Hepatocyte (in vitro differentiated cells): Measurements from ENCODE around the gene HRH3.

Source experiments
- CTCF ChIP-seq: fragments of 200-600 bp; sonication (generic); IDR thresholded peaks from 2 replicates; pipeline ENCODE4 v1.5.1; 2016; ENCODE audit warnings: antibody characterized with exemption, mild to moderate bottlenecking; ENCODE audit not compliant: poor library complexity
- EZH2 ChIP-seq: fragments of 200-600 bp; sonication (generic); IDR thresholded peaks from 2 replicates; pipeline ENCODE4 v1.6.1; 2016; ENCODE audit warnings: antibody characterized with exemption, mild to moderate bottlenecking, borderline replicate concordance
- EZH2phosphoT487 ChIP-seq: fragments of 200-600 bp; sonication (generic); IDR thresholded peaks from one replicate; pipeline ENCODE4 v1.6.1; 2018; ENCODE audit warnings: antibody characterized with exemption, mild to moderate bottlenecking, low read depth, moderate library complexity; ENCODE audit not compliant: unreplicated experiment, severe bottlenecking

- TF ChIP-seq CTCF (no peak), EZH2phosphoT487 (no peak), EZH2 (no peak)
Observed at GRCh38 chr20:62212299-62212698, 7.8 kb downstream of the HRH3 start.
